ENCODE measurements around the gene CDC6. TPM values are rescaled to one million over a fixed set of nuclear protein-coding genes. Genes with fewer than 3 reads are reported as not detected.

Gene CDC6
- total and polyA plus RNA-seq, 2 donors (not counting 1 experiment from before 2014, with no cell fraction given), result 0.69 to 2.2 TPM

- intact Hi-C loops (cut with micrococcal nuclease), result no loop called here
- peaks cover 61 to 84% of the 10 kb centered on the region in 2 donors for H3K4me1 ChIP-seq (ENCODE audit: control insufficient read depth in 2 of 2, insufficient read depth in 2 of 2, low read length in 2 of 2)
- peak overlapping the region; percentile 34 for H3K4me3 Mint-ChIP-seq
- CTCF ChIA-PET, result interaction anchor here (0.6 to 8.3 kb wide), 7 partner anchors 13 to 91 kb away, joined by 3 to 119 read pairs (median 5); partner anchors contain the start of gene RARA
- H3K4me3 ChIP-seq (ENCODE audit: control extremely low read depth in 1 of 5, extremely low read depth in 1 of 5, insufficient read depth in 1 of 5, low read depth in 2 of 5, low read length in 4 of 5), result no peak overlapping the region
- H3K27me3 ChIP-seq (replicated peaks in 1 of 4; ENCODE audit: control extremely low read depth in 1 of 4, control insufficient read depth in 3 of 4, insufficient read depth in 4 of 4, low read length in 3 of 4), result no peaks in the 10 kb centered on the region
- DNase-seq (no peak), ATAC-seq (ENCODE audit: low read depth) (no peak)
- no peak for TF ChIP-seq EZH2 (IDR thresholded peaks at IDR 0.05; ENCODE audit: borderline replicate concordance, insufficient read depth, low read depth, low read length, poor library complexity, severe bottlenecking)
- TF ChIP-seq CTCF (IDR thresholded peaks at IDR 0.05), result no peak
- H3K4me1 Mint-ChIP-seq, result peaks cover 65% of the 10 kb centered on the region
- peaks cover 19% of the 10 kb centered on the region for H4K20me1 ChIP-seq (ENCODE audit: control insufficient read depth, insufficient read depth, low read length, poor library complexity, severe bottlenecking)
- H3K79me2 ChIP-seq (ENCODE audit: control insufficient read depth, insufficient read depth, low read length), result peaks cover 98% of the 10 kb centered on the region
- peak overlapping the region; percentile 34 for H3K4me2 ChIP-seq (replicated peaks; ENCODE audit: low read depth, low read length, poor library complexity, severe bottlenecking)
- WGBS (ENCODE audit: insufficient coverage), result 30% methylated on average over 10 of the region's 13 CpGs
- POLR2A ChIA-PET, result interaction anchor here (0.7 to 8.4 kb wide), 2 partner anchors 14 to 213 kb away, joined by 7 to 96 read pairs; no protein-coding TSS in a partner anchor
- H3K9me3 Mint-ChIP-seq (ENCODE audit: insufficient read depth), result no peaks in the 10 kb centered on the region
- no peak overlapping the region for H3K9ac ChIP-seq (ENCODE audit: low read length)
- H3K27me3 Mint-ChIP-seq, result no peaks in the 10 kb centered on the region
- peak overlapping the region; percentile 59 for H3K27ac Mint-ChIP-seq
- no peaks in the 10 kb centered on the region for H3K9me3 ChIP-seq (ENCODE audit: control extremely low read depth in 1 of 3, control insufficient read depth in 2 of 3, insufficient read depth in 1 of 3, low read length in 2 of 3)
- peak overlapping the region in 1 of 2 donors; percentile 41 for H3K27ac ChIP-seq (ENCODE audit: low read length in 2 of 2)
- H2AFZ ChIP-seq (ENCODE audit: insufficient read depth, low read depth, low read length, poor library complexity, severe bottlenecking), result no peak overlapping the region
- H3K36me3 ChIP-seq (replicated peaks in 1 of 2; ENCODE audit: control extremely low read depth in 1 of 2, control insufficient read depth in 1 of 2, extremely low read depth in 1 of 2, insufficient read depth in 2 of 2, low read length in 1 of 2), result peaks cover 3 to 9% of the 10 kb centered on the region in 2 experiments
Observed at GRCh38 chr17:40338941-40339649, 51.4 kb downstream of the CDC6 start.

GRCh38 chr17:40340327-40340726, 52.6 kb downstream of the CDC6 start:
- Histone ChIP-seq H3K4me3 (ENCODE audit: control extremely low read depth in 1 of 5, extremely low read depth in 1 of 5, insufficient read depth in 1 of 5, low read depth in 2 of 5, low read length in 4 of 5) (peak overlapping the region in 2 of 5 experiments; percentile 36 to 84), H2AFZ (ENCODE audit: insufficient read depth, low read depth, low read length, poor library complexity, severe bottlenecking) (no peak overlapping the region), H4K20me1 (ENCODE audit: control insufficient read depth, insufficient read depth, low read length, poor library complexity, severe bottlenecking) (peaks cover 17% of the 10 kb centered on the region), H3K27me3 (replicated peaks in 1 of 4; ENCODE audit: control extremely low read depth in 1 of 4, control insufficient read depth in 3 of 4, insufficient read depth in 4 of 4, low read length in 3 of 4) (no peaks in the 10 kb centered on the region), H3K4me1 (ENCODE audit: control insufficient read depth in 2 of 2, insufficient read depth in 2 of 2, low read length in 2 of 2) (peaks cover 62 to 84% of the 10 kb centered on the region in 2 donors), H3K9me3 (ENCODE audit: control extremely low read depth in 1 of 3, control insufficient read depth in 2 of 3, insufficient read depth in 1 of 3, low read length in 2 of 3) (no peaks in the 10 kb centered on the region), H3K79me2 (ENCODE audit: control insufficient read depth, insufficient read depth, low read length) (peaks cover 97% of the 10 kb centered on the region), H3K4me2 (replicated peaks; ENCODE audit: low read depth, low read length, poor library complexity, severe bottlenecking) (peak overlapping the region; percentile 100), H3K9ac (ENCODE audit: low read length) (peak overlapping the region; percentile 91), H3K36me3 (replicated peaks in 1 of 2; ENCODE audit: control extremely low read depth in 1 of 2, control insufficient read depth in 1 of 2, extremely low read depth in 1 of 2, insufficient read depth in 2 of 2, low read length in 1 of 2) (peaks cover 3 to 9% of the 10 kb centered on the region in 2 experiments), H3K27ac (ENCODE audit: low read length in 2 of 2) (peak overlapping the region; percentile 67 to 88)
- peak overlapping the region; percentile 32 for H3K27ac Mint-ChIP-seq
- WGBS (ENCODE audit: insufficient coverage), result no CpG with 5 or more reads among the region's 1 CpG
- ChIA-PET CTCF (interaction anchor here (0.7 to 8.3 kb wide), 8 partner anchors 9 to 90 kb away, joined by 3 to 119 read pairs (median 8); no protein-coding TSS in a partner anchor), POLR2A (interaction anchor here (0.6 to 8.4 kb wide), 2 partner anchors 16 to 78 kb away, joined by 6 to 96 read pairs; no protein-coding TSS in a partner anchor)
- no peaks in the 10 kb centered on the region for H3K9me3 Mint-ChIP-seq (ENCODE audit: insufficient read depth)
- no peak for TF ChIP-seq CTCF (IDR thresholded peaks at IDR 0.05)
- TF ChIP-seq EZH2 (IDR thresholded peaks at IDR 0.05; ENCODE audit: borderline replicate concordance, insufficient read depth, low read depth, low read length, poor library complexity, severe bottlenecking), result no peak
- intact Hi-C loops (cut with micrococcal nuclease), result no loop called here
- H3K4me3 Mint-ChIP-seq, result peak overlapping the region; percentile 91
- H3K4me1 Mint-ChIP-seq, result peaks cover 65% of the 10 kb centered on the region
- ATAC-seq (ENCODE audit: low read depth) (no peak), DNase-seq (no peak)
- no peaks in the 10 kb centered on the region for H3K27me3 Mint-ChIP-seq

Data from B cell (primary cell).